Peyer's patch (tissue), 4 donors: ENCODE measurements around the gene NLRP8.

Experiments
- CTCF ChIP-seq, 6 experiments: fragments of 450-650 bp in 4 of 6; fragments of 200-600 bp in 2 of 6; sonication (generic) in 1 of 6; IDR thresholded peaks; one replicate each; pipeline ENCODE4 v1.5.1; 2017 to 2019; ENCODE audit warnings: antibody characterized with exemption in 6 of 6, mild to moderate bottlenecking in 3 of 6, moderate library complexity in 1 of 6
- POLR2A ChIP-seq, 2 donors: fragments of 450-650 bp; IDR thresholded peaks; one replicate each; pipeline ENCODE4 v1.5.1; 2017; ENCODE audit warnings: antibody characterized with exemption in 2 of 2, mild to moderate bottlenecking in 2 of 2, moderate library complexity in 2 of 2

GRCh38 chr19:55907286-55907685 is 40.3 kb upstream of the NLRP8 start:
- TF ChIP-seq POLR2A (IDR thresholded peaks at IDR 0.05) = no peak
- no peak for TF ChIP-seq CTCF (IDR thresholded peaks at IDR 0.05)
